HepG2 (cell line): Measurements from ENCODE around the gene LZTS2. TPM values are rescaled to one million over a fixed set of nuclear protein-coding genes. Genes with fewer than 3 reads are reported as not detected.

Source experiments
- BRD4 ChIP-seq: sonication (generic); formaldehyde crosslinking; IDR thresholded peaks from 2 replicates; pipeline ENCODE4 v1.4.0; 2020; ENCODE audit warnings: missing genetic modification reagents
- E2F1 ChIP-seq: sonication (generic); formaldehyde crosslinking; IDR thresholded peaks from 2 replicates; pipeline ENCODE4 v1.5.0; 2020; ENCODE audit warnings: missing genetic modification reagents
- E2F2 ChIP-seq: sonication (generic); formaldehyde crosslinking; IDR thresholded peaks from 2 replicates; pipeline ENCODE4 v1.4.0; 2020; ENCODE audit warnings: missing genetic modification reagents, borderline replicate concordance
- GFI1 ChIP-seq: sonication (generic); formaldehyde crosslinking; IDR thresholded peaks from 2 replicates; pipeline ENCODE4 v1.5.0; 2020; ENCODE audit warnings: missing genetic modification reagents, mild to moderate bottlenecking, borderline replicate concordance
- HNF1B ChIP-seq: sonication (generic); formaldehyde crosslinking; IDR thresholded peaks from 2 replicates; pipeline ENCODE4 v1.5.1; 2020; ENCODE audit warnings: mild to moderate bottlenecking, moderate library complexity, missing genetic modification reagents
- KDM4B ChIP-seq: sonication (generic); formaldehyde crosslinking; IDR thresholded peaks from 2 replicates; pipeline ENCODE4 v1.4.0; 2020; ENCODE audit warnings: missing genetic modification reagents
- LBX2 ChIP-seq: sonication (generic); formaldehyde crosslinking; IDR thresholded peaks from 2 replicates; pipeline ENCODE4 v1.5.0; 2020; ENCODE audit warnings: missing genetic modification reagents, mild to moderate bottlenecking, borderline replicate concordance
- NKX3-1 ChIP-seq: sonication (generic); formaldehyde crosslinking; IDR thresholded peaks from 2 replicates; pipeline ENCODE4 v1.5.0; 2020; ENCODE audit warnings: missing genetic modification reagents
- RBFOX2 ChIP-seq: fragments of 200-400 bp; formaldehyde crosslinking; IDR thresholded peaks from 2 replicates; pipeline ENCODE4 v1.6.1; 2017; ENCODE audit warnings: low read depth, mild to moderate bottlenecking, low read length
- TFE3 ChIP-seq: IDR thresholded peaks from 2 replicates; pipeline ENCODE4 v1.6.1; 2016
- THAP7 ChIP-seq: sonication (generic); formaldehyde crosslinking; IDR thresholded peaks from 2 replicates; pipeline ENCODE4 v1.8.1; 2023; ENCODE audit warnings: mild to moderate bottlenecking, missing genetic modification reagents
- TRIM22 ChIP-seq: fragments of 450-650 bp; IDR thresholded peaks from 2 replicates; pipeline ENCODE4 v1.6.1; 2017
- ZBTB7B ChIP-seq: sonication (generic); formaldehyde crosslinking; IDR thresholded peaks from 2 replicates; pipeline ENCODE4 v1.4.0; 2020; ENCODE audit warnings: missing genetic modification reagents
- ZNF282 ChIP-seq: fragments of 450-650 bp; IDR thresholded peaks from 2 replicates; pipeline ENCODE4 v1.6.1; 2018; ENCODE audit not compliant: partially characterized antibody
- ZNF605 ChIP-seq: sonication (generic); formaldehyde crosslinking; IDR thresholded peaks from 2 replicates; pipeline ENCODE4 v1.8.0; 2022; ENCODE audit warnings: mild to moderate bottlenecking, missing genetic modification reagents
- polyA plus RNA-seq, 8 experiments: library from polyadenylated mRNA; depleted of rRNA in 3 of 8; stranded (reverse) in 7 of 8; unstranded in 1 of 8; fragments of >200 nt; fragmentation: Illumina TruSeq in 4 of 8; extraction: Trizol in 4 of 8; gene quantifications; 2 replicates each; pipeline versions ENCODE4 v1.2.1 to v1.2.3, GENCODE V29; 2011 to 2016; ENCODE audit warnings: low read depth in 4 of 8, missing spikeins in 1 of 8, mixed read lengths in 1 of 8; ENCODE audit not compliant: insufficient read depth in 1 of 8
- total RNA-seq, 5 experiments: library from RNA; depleted of rRNA; stranded (reverse); fragments of >200 nt; fragmentation: Illumina TruSeq; extraction: Trizol; gene quantifications; 2 replicates each; pipeline ENCODE4 v1.2.3, GENCODE V29; 2016; ENCODE audit warnings: low read depth in 1 of 5

LZTS2 gene
- total and polyA plus RNA-seq, 2 of the 13 experiments (the other 11 are each of a cell fraction or from before 2014, with no cell fraction given), result 43.6 to 65.6 TPM

GRCh38 chr10:101012525-101013364, 13.1 kb downstream of the LZTS2 start (continued):
- TF ChIP-seq BRD4 (CRISPR knock-in tag) (no peak), LBX2 (CRISPR knock-in tag) (no peak), THAP7 (CRISPR knock-in tag) (no peak), E2F2 (CRISPR knock-in tag) (no peak), ZNF282 (no peak), RBFOX2 (no peak), ZNF605 (0 out of 2 replicates have a peak, but pooled peaks have one; percentile 28), TFE3 (CRISPR knock-in tag) (no peak), GFI1 (CRISPR knock-in tag) (peak; percentile 76; the same call in 1 of the 2 replicates), E2F1 (no peak), ZBTB7B (peak; percentile 55), NKX3-1 (no peak), HNF1B (no peak), KDM4B (CRISPR knock-in tag) (no peak), TRIM22 (no peak)
